Thoracic aorta (tissue), 2 donors: Measurements from ENCODE around the gene ANKFY1. TPM values are rescaled to one million over a fixed set of nuclear protein-coding genes. Genes with fewer than 3 reads are reported as not detected.

Experiments
- ATAC-seq: fragments of 150-250 bp; one replicate; pipeline ENCODE4 v1.8.0; 2017; ENCODE audit warnings: low read depth; ENCODE audit not compliant: insufficient number of reproducible peaks, low FRiP score
- DNase-seq: peaks from one replicate; pipeline ENCODE4 v3.0.0-alpha.2; 2020; ENCODE audit warnings: low spot score
- H3K27ac ChIP-seq, 2 donors: fragments of 200-600 bp; sonication (generic); 1 replicate in 1 of 2; 2 replicates in 1 of 2; pipeline ENCODE4 v1.5.1; 2016; ENCODE audit warnings: mild to moderate bottlenecking in 2 of 2, moderate library complexity in 2 of 2
- H3K27me3 ChIP-seq: fragments of 200-600 bp; sonication (generic); replicated peaks from 2 replicates; pipeline ENCODE4 v1.6.0; 2016; ENCODE audit warnings: mild to moderate bottlenecking; ENCODE audit not compliant: insufficient read depth
- H3K36me3 ChIP-seq: fragments of 200-600 bp; sonication (generic); one replicate; pipeline ENCODE4 v1.5.1; 2016
- H3K4me1 ChIP-seq, 2 donors: fragments of 200-600 bp; sonication (generic); 1 replicate in 1 of 2; 2 replicates in 1 of 2; pipeline versions ENCODE4 v1.5.1 to v1.6.0; 2016; ENCODE audit warnings: low read depth in 2 of 2, mild to moderate bottlenecking in 1 of 2; ENCODE audit not compliant: control insufficient read depth in 1 of 2
- H3K4me3 ChIP-seq: fragments of 200-600 bp; sonication (generic); 2 replicates; pipeline ENCODE4 v1.5.1; 2016; ENCODE audit warnings: mild to moderate bottlenecking
- H3K9me3 ChIP-seq: fragments of 200-600 bp; sonication (generic); 2 replicates; pipeline ENCODE4 v1.5.1; 2016
- total RNA-seq, 2 donors: library from RNA; depleted of rRNA; stranded (reverse); fragments of >200 nt; gene quantifications; one replicate each; pipeline versions ENCODE4 v1.1.0 to v1.2.3, GENCODE V29; 2016
- TF ChIP-seq, protein P1 (sequence below): fragments of 200-600 bp; sonication (generic); IDR thresholded peaks from one replicate; pipeline ENCODE4 v1.5.1; 2019; ENCODE audit warnings: antibody characterized with exemption

The ANKFY1 gene
- total RNA-seq, 2 donors from 2014 or later: 36.8 to 40.4 TPM

DNA sequence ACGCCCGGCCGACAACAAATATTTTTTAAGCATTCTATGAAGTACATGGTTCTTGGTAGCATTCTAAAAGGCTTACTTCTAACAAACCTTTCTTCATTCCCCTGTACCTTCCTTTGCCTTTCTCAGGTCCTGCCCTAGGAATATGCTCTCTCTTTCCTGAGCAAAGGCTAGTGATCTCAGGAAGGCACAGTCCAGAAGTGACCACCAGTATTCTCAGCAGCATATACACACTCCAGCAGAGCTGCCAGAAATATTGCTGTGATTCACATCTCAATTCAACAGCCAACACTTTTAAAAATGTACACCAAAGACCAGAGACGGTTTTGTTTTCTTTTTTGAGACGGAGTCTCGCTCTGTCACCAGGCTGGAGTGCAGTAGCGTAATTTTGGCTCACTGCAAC is 41.4 kb upstream of the ANKFY1 start:
- DNase-seq: no peak
- H3K27ac ChIP-seq: no peak overlapping the region
- peaks cover 5% of the 10 kb centered on the region for H3K36me3 ChIP-seq
- TF ChIP-seq, protein P1, sequence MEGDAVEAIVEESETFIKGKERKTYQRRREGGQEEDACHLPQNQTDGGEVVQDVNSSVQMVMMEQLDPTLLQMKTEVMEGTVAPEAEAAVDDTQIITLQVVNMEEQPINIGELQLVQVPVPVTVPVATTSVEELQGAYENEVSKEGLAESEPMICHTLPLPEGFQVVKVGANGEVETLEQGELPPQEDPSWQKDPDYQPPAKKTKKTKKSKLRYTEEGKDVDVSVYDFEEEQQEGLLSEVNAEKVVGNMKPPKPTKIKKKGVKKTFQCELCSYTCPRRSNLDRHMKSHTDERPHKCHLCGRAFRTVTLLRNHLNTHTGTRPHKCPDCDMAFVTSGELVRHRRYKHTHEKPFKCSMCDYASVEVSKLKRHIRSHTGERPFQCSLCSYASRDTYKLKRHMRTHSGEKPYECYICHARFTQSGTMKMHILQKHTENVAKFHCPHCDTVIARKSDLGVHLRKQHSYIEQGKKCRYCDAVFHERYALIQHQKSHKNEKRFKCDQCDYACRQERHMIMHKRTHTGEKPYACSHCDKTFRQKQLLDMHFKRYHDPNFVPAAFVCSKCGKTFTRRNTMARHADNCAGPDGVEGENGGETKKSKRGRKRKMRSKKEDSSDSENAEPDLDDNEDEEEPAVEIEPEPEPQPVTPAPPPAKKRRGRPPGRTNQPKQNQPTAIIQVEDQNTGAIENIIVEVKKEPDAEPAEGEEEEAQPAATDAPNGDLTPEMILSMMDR: no peak
- ATAC-seq: no peak
- no peak overlapping the region for H3K4me3 ChIP-seq
- H3K9me3 ChIP-seq: no peaks in the 10 kb centered on the region
- H3K27me3 ChIP-seq: no peaks in the 10 kb centered on the region
- peaks cover 9 to 31% of the 10 kb centered on the region in 2 donors for H3K4me1 ChIP-seq

DNA sequence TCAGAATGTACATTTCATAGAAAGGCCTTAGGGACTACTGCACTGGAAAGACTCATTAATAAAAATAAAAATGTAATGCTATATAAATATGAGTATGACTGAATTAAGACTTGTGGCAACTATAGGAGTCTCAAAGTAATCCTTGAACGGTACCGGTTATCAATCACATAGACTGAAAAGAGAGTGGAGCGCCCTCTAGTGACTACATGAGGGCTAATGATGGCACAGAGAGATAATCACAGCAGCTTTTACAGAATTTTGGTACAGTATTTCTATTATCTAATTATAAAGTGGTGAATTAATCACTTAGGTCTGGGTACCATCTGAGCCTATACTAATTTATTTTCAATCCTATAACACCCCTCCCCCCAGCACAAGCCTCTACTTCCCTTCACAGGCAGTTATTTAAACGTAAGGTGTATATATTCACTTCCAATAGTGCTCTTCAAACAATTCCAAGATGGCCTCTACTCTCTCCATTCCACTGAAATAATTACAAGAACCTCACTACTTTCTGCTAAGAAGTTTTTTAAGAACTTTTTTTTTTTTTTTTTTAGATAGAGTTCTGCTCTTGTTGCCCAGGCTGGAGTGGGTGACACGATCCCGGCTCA is 40.7 kb upstream of the ANKFY1 start:
- DNase-seq: no peak
- no peak overlapping the region for H3K27ac ChIP-seq
- no peaks in the 10 kb centered on the region for H3K27me3 ChIP-seq
- H3K36me3 ChIP-seq: peaks cover 5% of the 10 kb centered on the region
- ATAC-seq: no peak
- H3K4me1 ChIP-seq: peaks cover 4 to 24% of the 10 kb centered on the region in 2 donors
- H3K9me3 ChIP-seq: no peaks in the 10 kb centered on the region
- H3K4me3 ChIP-seq: no peak overlapping the region
- TF ChIP-seq, protein P1: peak; percentile 62

DNA sequence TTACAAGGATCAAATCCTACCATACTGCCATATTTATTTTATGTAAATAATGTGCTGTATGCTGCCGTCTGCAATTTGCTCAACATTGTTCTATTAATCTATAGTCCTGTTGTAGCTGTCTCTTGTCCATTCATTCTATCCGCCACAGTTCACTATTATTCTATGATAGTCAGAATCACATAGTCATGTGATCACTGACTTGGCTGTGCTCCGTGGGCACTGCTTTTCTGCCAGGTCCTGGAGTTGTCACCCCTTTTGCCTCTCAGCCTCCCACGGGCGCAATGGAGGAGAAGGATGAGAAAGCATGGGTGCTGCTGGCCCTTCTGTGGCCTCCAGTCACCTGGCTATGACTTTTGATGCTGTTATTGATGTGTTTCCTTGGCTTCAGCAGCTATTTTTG is 37.3 kb upstream of the ANKFY1 start:
- no peak for ATAC-seq
- peaks cover 4 to 14% of the 10 kb centered on the region in 2 donors for H3K4me1 ChIP-seq
- H3K36me3 ChIP-seq: peaks cover 5% of the 10 kb centered on the region
- no peaks in the 10 kb centered on the region for H3K9me3 ChIP-seq
- no peak for DNase-seq
- no peaks in the 10 kb centered on the region for H3K27me3 ChIP-seq
- H3K27ac ChIP-seq: peak overlapping the region in 1 of 2 donors; percentile 3
- TF ChIP-seq, protein P1: no peak
- no peak overlapping the region for H3K4me3 ChIP-seq

DNA sequence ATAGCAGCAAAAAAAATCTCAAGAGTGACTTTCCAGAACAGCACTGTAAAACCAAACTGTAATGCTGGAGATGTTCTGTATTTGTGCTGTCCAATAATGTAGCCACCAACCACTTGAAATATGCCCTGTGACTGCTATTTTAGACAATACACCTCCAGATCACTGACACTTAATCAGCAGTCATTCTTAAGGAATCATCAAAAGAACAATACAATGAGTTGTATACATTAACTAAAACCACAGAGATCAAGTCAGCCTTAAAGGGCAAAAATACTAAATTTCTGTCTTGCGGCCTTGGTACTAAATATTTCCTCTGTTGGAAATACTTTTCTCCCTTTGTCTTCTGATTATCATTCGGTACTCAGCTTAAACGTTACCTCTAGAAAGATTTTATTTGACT is 33.6 kb upstream of the ANKFY1 start:
- Histone ChIP-seq H3K4me1 (peaks cover 0 to 9% of the 10 kb centered on the region in 2 donors), H3K36me3 (no peaks in the 10 kb centered on the region), H3K27ac (no peak overlapping the region), H3K4me3 (no peak overlapping the region), H3K9me3 (no peaks in the 10 kb centered on the region), H3K27me3 (no peaks in the 10 kb centered on the region)
- TF ChIP-seq, protein P1: no peak
- ATAC-seq: no peak
- DNase-seq: no peak

DNA sequence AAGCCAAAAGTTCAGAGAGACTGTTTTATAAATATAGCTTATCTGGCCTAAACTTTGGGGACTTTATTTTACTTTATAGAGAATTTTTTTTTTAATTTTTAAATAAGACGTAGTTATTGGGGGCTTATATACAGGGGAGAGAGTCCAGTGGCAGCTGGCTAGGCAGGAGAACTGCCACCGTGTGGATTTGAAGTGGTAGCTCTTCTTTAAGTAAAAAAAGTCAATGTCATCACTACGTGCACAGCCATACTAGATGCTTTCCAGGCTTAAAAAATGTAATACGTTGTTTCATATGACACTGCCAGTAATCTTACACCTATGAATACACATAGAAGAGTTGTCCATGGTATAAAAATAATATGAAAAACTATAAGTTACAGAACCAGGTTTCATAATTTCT is 31.9 kb upstream of the ANKFY1 start:
- H3K4me3 ChIP-seq: no peak overlapping the region
- TF ChIP-seq, protein P1: no peak
- H3K9me3 ChIP-seq: no peaks in the 10 kb centered on the region
- H3K4me1 ChIP-seq: no peaks in the 10 kb centered on the region
- peaks cover 5% of the 10 kb centered on the region for H3K36me3 ChIP-seq
- no peak overlapping the region for H3K27ac ChIP-seq
- no peak for DNase-seq
- no peak for ATAC-seq
- no peaks in the 10 kb centered on the region for H3K27me3 ChIP-seq
